Hepatocyte (in vitro differentiated cells): ENCODE measurements around the gene DENND6B. TPM values are rescaled to one million over a fixed set of nuclear protein-coding genes. Genes with fewer than 3 reads are reported as not detected.

Source experiments
- DNase-seq: peaks from one replicate; pipeline ENCODE4 v3.0.0-alpha.2; 2016; ENCODE audit warnings: low spot score
- H2AFZ ChIP-seq: fragments of 200-600 bp; sonication (generic); 2 replicates; pipeline ENCODE4 v1.6.0; 2016; ENCODE audit warnings: antibody characterized with exemption, mild to moderate bottlenecking
- H3K27ac ChIP-seq: fragments of 200-600 bp; sonication (generic); 2 replicates; pipeline ENCODE4 v1.5.1; 2016; ENCODE audit warnings: mild to moderate bottlenecking
- H3K27me3 ChIP-seq: fragments of 200-600 bp; sonication (generic); 2 replicates; pipeline ENCODE4 v1.6.1; 2016
- H3K36me3 ChIP-seq: fragments of 200-600 bp; sonication (generic); replicated peaks from 2 replicates; pipeline ENCODE4 v1.5.1; 2016; ENCODE audit warnings: low read depth; ENCODE audit not compliant: insufficient read depth
- H3K4me1 ChIP-seq: fragments of 200-600 bp; sonication (generic); 2 replicates; pipeline ENCODE4 v1.5.1; 2016; ENCODE audit warnings: mild to moderate bottlenecking, moderate library complexity; ENCODE audit not compliant: insufficient read depth
- H3K4me2 ChIP-seq: fragments of 200-600 bp; sonication (generic); 2 replicates; pipeline ENCODE4 v1.6.0; 2016
- H3K4me3 ChIP-seq: fragments of 200-600 bp; sonication (generic); 2 replicates; pipeline ENCODE4 v1.5.1; 2016; ENCODE audit warnings: mild to moderate bottlenecking
- H3K79me2 ChIP-seq: fragments of 200-600 bp; sonication (generic); 2 replicates; pipeline ENCODE4 v1.6.0; 2017; ENCODE audit warnings: mild to moderate bottlenecking
- H3K9me2 ChIP-seq: fragments of 200-600 bp; sonication (generic); replicated peaks from 2 replicates; pipeline ENCODE4 v1.6.0; 2017; ENCODE audit warnings: mild to moderate bottlenecking; ENCODE audit not compliant: insufficient read depth
- H3K9me3 ChIP-seq: fragments of 200-600 bp; sonication (generic); 2 replicates; pipeline ENCODE4 v1.5.1; 2016; ENCODE audit warnings: low read depth, mild to moderate bottlenecking
- H4K20me1 ChIP-seq: fragments of 200-600 bp; sonication (generic); 2 replicates; pipeline ENCODE4 v1.6.0; 2016; ENCODE audit warnings: mild to moderate bottlenecking; ENCODE audit not compliant: insufficient read depth, poor library complexity, severe bottlenecking
- EZH2 ChIP-seq: fragments of 200-600 bp; sonication (generic); IDR thresholded peaks from 2 replicates; pipeline ENCODE4 v1.6.1; 2016; ENCODE audit warnings: antibody characterized with exemption, mild to moderate bottlenecking, borderline replicate concordance
- EZH2phosphoT487 ChIP-seq: fragments of 200-600 bp; sonication (generic); IDR thresholded peaks from one replicate; pipeline ENCODE4 v1.6.1; 2018; ENCODE audit warnings: antibody characterized with exemption, mild to moderate bottlenecking, low read depth, moderate library complexity; ENCODE audit not compliant: unreplicated experiment, severe bottlenecking
- WGBS: methylation state at CpG from one replicate; pipeline ENCODE4 v1.1.6; 2016; ENCODE audit warnings: low lambda C conversion rate; ENCODE audit errors: missing lambda C conversion rate; 5-methylcytosine and 5-hydroxymethylcytosine counted together
- polyA plus RNA-seq: library from polyadenylated mRNA; unstranded; fragments of >200 nt; fragmentation: Nextera tagmentation; extraction: Ambion mirVana; gene quantifications from 2 replicates; pipeline ENCODE4 v1.2.1, GENCODE V29; 2016
- total RNA-seq: library from RNA; depleted of rRNA; stranded (reverse); fragments of >200 nt; gene quantifications from 2 replicates; pipeline ENCODE4 v1.2.3, GENCODE V29; 2014
- TF ChIP-seq, protein P1 (sequence below): fragments of 200-600 bp; sonication (generic); IDR thresholded peaks from 2 replicates; pipeline ENCODE4 v1.5.1; 2016; ENCODE audit warnings: antibody characterized with exemption, mild to moderate bottlenecking; ENCODE audit not compliant: poor library complexity

Gene DENND6B
- total and polyA plus RNA-seq, 2 experiments from 2014 or later = 3.3 to 8.7 TPM

DNA sequence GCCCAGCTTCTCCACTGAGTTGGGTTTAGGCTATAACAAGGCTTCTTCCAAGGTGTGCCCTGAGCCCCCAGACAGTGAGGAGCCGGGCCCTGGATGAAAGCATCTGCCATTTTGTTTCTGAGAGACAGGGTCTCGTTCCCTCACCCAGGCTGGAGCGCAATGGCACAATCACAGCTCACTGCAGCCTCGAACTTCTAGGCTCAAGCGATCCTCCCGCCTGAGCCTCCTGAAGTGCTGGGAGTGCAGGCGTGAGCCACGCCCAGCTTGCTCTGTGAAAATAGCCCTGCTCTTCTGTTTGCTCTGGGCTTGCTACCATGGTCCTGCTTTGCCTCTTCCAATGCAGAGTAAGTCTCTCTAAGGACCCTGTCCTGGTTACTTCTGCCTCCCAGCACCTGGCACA, 6.7 kb downstream of the DENND6B start:
- Histone ChIP-seq H4K20me1 (no peaks in the 10 kb centered on the region), H3K9me2 (no peaks in the 10 kb centered on the region), H2AFZ (no peak overlapping the region), H3K79me2 (no peaks in the 10 kb centered on the region), H3K4me3 (no peak overlapping the region), H3K27ac (no peak overlapping the region), H3K9me3 (no peaks in the 10 kb centered on the region), H3K4me2 (no peak overlapping the region), H3K27me3 (no peaks in the 10 kb centered on the region), H3K4me1 (no peaks in the 10 kb centered on the region), H3K36me3 (no peaks in the 10 kb centered on the region)
- TF ChIP-seq EZH2phosphoT487 (no peak), EZH2 (no peak)
- TF ChIP-seq, protein P1, sequence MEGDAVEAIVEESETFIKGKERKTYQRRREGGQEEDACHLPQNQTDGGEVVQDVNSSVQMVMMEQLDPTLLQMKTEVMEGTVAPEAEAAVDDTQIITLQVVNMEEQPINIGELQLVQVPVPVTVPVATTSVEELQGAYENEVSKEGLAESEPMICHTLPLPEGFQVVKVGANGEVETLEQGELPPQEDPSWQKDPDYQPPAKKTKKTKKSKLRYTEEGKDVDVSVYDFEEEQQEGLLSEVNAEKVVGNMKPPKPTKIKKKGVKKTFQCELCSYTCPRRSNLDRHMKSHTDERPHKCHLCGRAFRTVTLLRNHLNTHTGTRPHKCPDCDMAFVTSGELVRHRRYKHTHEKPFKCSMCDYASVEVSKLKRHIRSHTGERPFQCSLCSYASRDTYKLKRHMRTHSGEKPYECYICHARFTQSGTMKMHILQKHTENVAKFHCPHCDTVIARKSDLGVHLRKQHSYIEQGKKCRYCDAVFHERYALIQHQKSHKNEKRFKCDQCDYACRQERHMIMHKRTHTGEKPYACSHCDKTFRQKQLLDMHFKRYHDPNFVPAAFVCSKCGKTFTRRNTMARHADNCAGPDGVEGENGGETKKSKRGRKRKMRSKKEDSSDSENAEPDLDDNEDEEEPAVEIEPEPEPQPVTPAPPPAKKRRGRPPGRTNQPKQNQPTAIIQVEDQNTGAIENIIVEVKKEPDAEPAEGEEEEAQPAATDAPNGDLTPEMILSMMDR = no peak
- no peak for DNase-seq
- 93% methylated on average over 8 of the region's 8 CpGs for WGBS

DNA sequence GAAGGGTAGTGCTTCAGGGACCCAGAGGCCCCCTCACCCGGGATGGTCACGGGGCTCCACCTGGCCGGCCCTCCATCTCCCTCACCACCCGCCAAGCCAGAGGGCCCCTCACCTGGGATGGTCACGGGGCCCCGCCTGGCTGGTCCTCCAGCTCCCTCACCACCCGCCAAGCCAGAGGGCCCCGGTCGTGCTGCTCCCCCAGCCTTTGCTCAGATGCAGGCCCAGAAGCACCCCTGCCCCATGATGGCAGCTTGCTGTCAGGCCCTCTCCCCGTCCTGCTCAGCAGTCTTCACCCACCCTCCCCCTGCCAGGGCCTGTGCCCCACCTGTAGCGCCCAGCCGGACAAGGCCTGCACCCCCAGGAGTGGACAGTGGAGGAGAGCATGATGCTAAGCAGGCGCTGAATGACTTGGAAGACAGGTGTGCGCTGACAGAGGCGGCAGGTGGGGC, 7.3 kb downstream of the DENND6B start:
- no peak for DNase-seq
- Histone ChIP-seq H3K4me1 (no peaks in the 10 kb centered on the region), H3K9me2 (no peaks in the 10 kb centered on the region), H3K4me3 (no peak overlapping the region), H4K20me1 (no peaks in the 10 kb centered on the region), H2AFZ (no peak overlapping the region), H3K79me2 (no peaks in the 10 kb centered on the region), H3K36me3 (no peaks in the 10 kb centered on the region), H3K27ac (no peak overlapping the region), H3K27me3 (no peaks in the 10 kb centered on the region), H3K9me3 (no peaks in the 10 kb centered on the region), H3K4me2 (no peak overlapping the region)
- 96% methylated on average over 12 of the region's 15 CpGs for WGBS
- TF ChIP-seq, protein P1 = no peak
- TF ChIP-seq EZH2 (no peak), EZH2phosphoT487 (no peak)

DNA sequence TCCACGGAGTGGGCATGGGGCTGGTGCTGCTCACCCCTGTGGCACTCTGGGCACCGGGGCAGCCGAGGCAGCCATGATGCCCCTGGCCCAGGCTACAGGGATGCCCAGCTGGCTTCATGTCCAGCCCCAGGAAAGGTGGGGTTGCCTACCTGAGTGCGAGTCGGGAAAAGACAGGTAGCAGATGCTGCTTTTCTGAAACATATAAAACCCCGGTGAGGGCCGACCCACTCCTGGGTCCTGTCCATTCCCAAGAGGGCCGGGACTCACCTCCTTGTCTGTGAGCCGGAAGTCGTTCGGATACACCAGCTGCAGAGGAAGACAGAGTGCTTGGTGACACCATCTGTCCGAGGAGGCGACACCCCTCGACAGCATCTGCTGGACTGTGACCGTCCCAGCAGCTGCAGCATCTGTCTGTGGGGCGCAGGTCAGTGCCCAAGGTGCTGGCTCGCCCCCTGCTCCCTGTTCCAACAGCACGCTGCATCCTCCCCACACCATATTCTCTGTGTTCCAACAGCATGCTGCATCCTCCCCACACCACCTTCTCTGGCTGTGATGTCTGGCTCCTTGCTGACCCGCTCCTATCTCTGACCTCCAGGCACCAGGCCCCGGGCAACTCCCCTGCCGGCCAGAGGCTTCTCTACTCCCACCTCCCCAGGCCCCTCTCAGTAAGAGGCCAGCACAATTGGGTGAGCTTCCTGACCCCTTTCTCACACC, 8.0 kb downstream of the DENND6B start:
- H3K27me3 ChIP-seq = no peaks in the 10 kb centered on the region
- TF ChIP-seq, protein P1 = no peak
- TF ChIP-seq EZH2phosphoT487 = no peak
- no peak for TF ChIP-seq EZH2

More for the DNA sequence above, 8.0 kb downstream of the DENND6B start:
- no peak overlapping the region for H3K27ac ChIP-seq
- no peaks in the 10 kb centered on the region for H3K79me2 ChIP-seq
- DNase-seq = peak; percentile 3
- no peaks in the 10 kb centered on the region for H3K4me1 ChIP-seq
- H3K9me2 ChIP-seq = no peaks in the 10 kb centered on the region
- H3K4me2 ChIP-seq = no peak overlapping the region
- no peaks in the 10 kb centered on the region for H3K9me3 ChIP-seq
- WGBS = 86% methylated on average over 20 of the region's 21 CpGs
- H3K4me3 ChIP-seq = no peak overlapping the region
- H3K36me3 ChIP-seq = no peaks in the 10 kb centered on the region
- H4K20me1 ChIP-seq = no peaks in the 10 kb centered on the region
- H2AFZ ChIP-seq = no peak overlapping the region
